K562 (cell line): Measurements from ENCODE around the gene SLC25A45. TPM values are rescaled to one million over a fixed set of nuclear protein-coding genes. Genes with fewer than 3 reads are reported as not detected.
A peak's percentile ranks its signal among the peaks of the same experiment; 100 is the strongest.

Experiments
- ARID1B ChIP-seq: fragments of 450-650 bp; IDR thresholded peaks from 2 replicates; pipeline ENCODE4 v1.6.1; 2016; ENCODE audit warnings: antibody characterized with exemption, mild to moderate bottlenecking, inconsistent platforms
- CHD1 ChIP-seq: fragments of 200-600 bp; sonication (generic); IDR thresholded peaks from one replicate; pipeline ENCODE4 v1.6.1; 2012; ENCODE audit warnings: mild to moderate bottlenecking, moderate library complexity, low read length, inconsistent platforms
- DDX20 ChIP-seq: fragments of 450-650 bp; IDR thresholded peaks from 2 replicates; pipeline ENCODE4 v1.6.1; 2016; ENCODE audit warnings: missing genetic modification characterization, low read depth, mild to moderate bottlenecking, missing compliant biosample characterization, moderate library complexity
- DEAF1 ChIP-seq: fragments of 450-650 bp; formaldehyde crosslinking; IDR thresholded peaks from 2 replicates; pipeline ENCODE4 v1.4.0; 2020; ENCODE audit warnings: mild to moderate bottlenecking, moderate library complexity
- ETV6 ChIP-seq, 3 experiments: fragments of 150-350 bp in 1 of 3; sonication (generic) in 1 of 3; formaldehyde crosslinking in 1 of 3; IDR thresholded peaks; 2 replicates each; pipeline versions ENCODE4 v1.6.1 to v1.8.0; 2014 to 2022; ENCODE audit warnings: borderline replicate concordance in 2 of 3, low read depth in 2 of 3, antibody characterized with exemption in 1 of 3, low read length in 1 of 3, mild to moderate bottlenecking in 1 of 3, missing genetic modification reagents in 1 of 3
- FOXJ3 ChIP-seq: sonication (generic); formaldehyde crosslinking; IDR thresholded peaks from 2 replicates; pipeline ENCODE4 v1.4.0; 2020; ENCODE audit warnings: mild to moderate bottlenecking, missing genetic modification reagents
- GTF2B ChIP-seq: IDR thresholded peaks from 2 replicates; pipeline ENCODE4 v1.6.1; 2011; ENCODE audit not compliant: insufficient read length; ENCODE audit errors: extremely low read depth
- HDAC2 ChIP-seq: fragments of 450-650 bp; IDR thresholded peaks from 2 replicates; pipeline ENCODE4 v1.6.1; 2016; ENCODE audit warnings: mild to moderate bottlenecking
- NFIX ChIP-seq: fragments of 250-450 bp; sonication (Bioruptor Pico); IDR thresholded peaks from 2 replicates; pipeline ENCODE4 v1.4.0; 2020; ENCODE audit warnings: low read depth, mild to moderate bottlenecking, moderate library complexity
- ZNF212 ChIP-seq: fragments of 450-650 bp; formaldehyde crosslinking; IDR thresholded peaks from 2 replicates; pipeline ENCODE4 v1.4.0; 2020; ENCODE audit warnings: mild to moderate bottlenecking
- ZNF347 ChIP-seq: fragments of 450-650 bp; formaldehyde crosslinking; IDR thresholded peaks from 2 replicates; pipeline ENCODE4 v1.4.0; 2020; ENCODE audit warnings: low read depth, mild to moderate bottlenecking, moderate library complexity
- ZNF699 ChIP-seq: fragments of 250-450 bp; sonication (Bioruptor Pico); IDR thresholded peaks from 2 replicates; pipeline ENCODE4 v1.8.0; 2021; ENCODE audit warnings: mild to moderate bottlenecking, moderate library complexity; ENCODE audit not compliant: insufficient replicate concordance
- polyA plus RNA-seq, 8 experiments: library from polyadenylated mRNA; depleted of rRNA in 4 of 8; stranded (reverse) in 5 of 8; unstranded in 3 of 8; fragments of >200 nt; fragmentation: Nextera tagmentation in 2 of 8; fragmentation: Illumina TruSeq in 1 of 8; extraction: Ambion mirVana in 2 of 8; extraction: Trizol in 1 of 8; gene quantifications; 2 replicates each; pipeline versions ENCODE4 v1.2.1 to v1.2.3, GENCODE V29; 2011 to 2014; ENCODE audit warnings: inconsistent platforms in 1 of 8, missing spikeins in 1 of 8
- total RNA-seq, 7 experiments: library from RNA; depleted of rRNA in 6 of 7; stranded (reverse); fragments of >200 nt in 6 of 7; fragmentation: Illumina TruSeq in 2 of 7; extraction: Trizol in 2 of 7; gene quantifications; 2 replicates each; pipeline versions ENCODE4 v1.2.1 to v1.2.3, GENCODE V29; 2011 to 2021; ENCODE audit warnings: low replicate concordance in 1 of 7
- TF ChIP-seq, protein P1 (sequence below): fragments of 250-450 bp; sonication (Bioruptor Pico); IDR thresholded peaks from 2 replicates; pipeline ENCODE4 v1.8.0; 2021; ENCODE audit warnings: moderate library complexity, mild to moderate bottlenecking, inconsistent platforms
- TF ChIP-seq, protein P2 (sequence below): sonication (generic); formaldehyde crosslinking; IDR thresholded peaks from 2 replicates; pipeline ENCODE4 v1.8.0; 2022; ENCODE audit warnings: missing genetic modification reagents, mild to moderate bottlenecking, borderline replicate concordance
- TF ChIP-seq, protein P3 (sequence below): fragments of 250-450 bp; sonication (Bioruptor Pico); IDR thresholded peaks from 2 replicates; pipeline ENCODE4 v1.5.0; 2021; ENCODE audit warnings: mild to moderate bottlenecking, moderate library complexity

Gene SLC25A45
- total and polyA plus RNA-seq, 9 of the 15 experiments (the other 6 are each of a cell fraction or from before 2014, with no cell fraction given): 0.15 to 2.3 (median 0.68) TPM

GRCh38 chr11:65386307-65387140 lies 4.1 kb upstream of the SLC25A45 start, which contains the start of gene FRMD8 (continued):
- TF ChIP-seq GTF2B (no peak), ETV6 (IDR thresholded peaks at IDR 0.05; ENCODE audit: borderline replicate concordance in 1 of 2, low read depth in 2 of 2, low read length in 1 of 2) (no peak; a peak in 1 of 4 replicates), ETV6 (CRISPR knock-in tag; IDR thresholded peaks at IDR 0.05; ENCODE audit: borderline replicate concordance) (no peak), ZNF347 (CRISPR knock-in tag) (no peak), ZNF699 (CRISPR knock-in tag) (no peak), NFIX (CRISPR knock-in tag) (no peak), DDX20 (no peak), HDAC2 (0 out of 2 replicates have a peak, but pooled peaks have one; percentile 66), FOXJ3 (CRISPR knock-in tag) (no peak), DEAF1 (no peak), CHD1 (peak; percentile 54), ZNF212 (CRISPR knock-in tag) (no peak), ARID1B (no peak; the same call in 1 of the 2 replicates)
- TF ChIP-seq, protein P1, sequence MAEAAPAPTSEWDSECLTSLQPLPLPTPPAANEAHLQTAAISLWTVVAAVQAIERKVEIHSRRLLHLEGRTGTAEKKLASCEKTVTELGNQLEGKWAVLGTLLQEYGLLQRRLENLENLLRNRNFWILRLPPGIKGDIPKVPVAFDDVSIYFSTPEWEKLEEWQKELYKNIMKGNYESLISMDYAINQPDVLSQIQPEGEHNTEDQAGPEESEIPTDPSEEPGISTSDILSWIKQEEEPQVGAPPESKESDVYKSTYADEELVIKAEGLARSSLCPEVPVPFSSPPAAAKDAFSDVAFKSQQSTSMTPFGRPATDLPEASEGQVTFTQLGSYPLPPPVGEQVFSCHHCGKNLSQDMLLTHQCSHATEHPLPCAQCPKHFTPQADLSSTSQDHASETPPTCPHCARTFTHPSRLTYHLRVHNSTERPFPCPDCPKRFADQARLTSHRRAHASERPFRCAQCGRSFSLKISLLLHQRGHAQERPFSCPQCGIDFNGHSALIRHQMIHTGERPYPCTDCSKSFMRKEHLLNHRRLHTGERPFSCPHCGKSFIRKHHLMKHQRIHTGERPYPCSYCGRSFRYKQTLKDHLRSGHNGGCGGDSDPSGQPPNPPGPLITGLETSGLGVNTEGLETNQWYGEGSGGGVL (CRISPR knock-in tag): no peak
- TF ChIP-seq, protein P2, sequence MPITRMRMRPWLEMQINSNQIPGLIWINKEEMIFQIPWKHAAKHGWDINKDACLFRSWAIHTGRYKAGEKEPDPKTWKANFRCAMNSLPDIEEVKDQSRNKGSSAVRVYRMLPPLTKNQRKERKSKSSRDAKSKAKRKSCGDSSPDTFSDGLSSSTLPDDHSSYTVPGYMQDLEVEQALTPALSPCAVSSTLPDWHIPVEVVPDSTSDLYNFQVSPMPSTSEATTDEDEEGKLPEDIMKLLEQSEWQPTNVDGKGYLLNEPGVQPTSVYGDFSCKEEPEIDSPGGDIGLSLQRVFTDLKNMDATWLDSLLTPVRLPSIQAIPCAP (CRISPR knock-in tag): no peak
- TF ChIP-seq, protein P3, sequence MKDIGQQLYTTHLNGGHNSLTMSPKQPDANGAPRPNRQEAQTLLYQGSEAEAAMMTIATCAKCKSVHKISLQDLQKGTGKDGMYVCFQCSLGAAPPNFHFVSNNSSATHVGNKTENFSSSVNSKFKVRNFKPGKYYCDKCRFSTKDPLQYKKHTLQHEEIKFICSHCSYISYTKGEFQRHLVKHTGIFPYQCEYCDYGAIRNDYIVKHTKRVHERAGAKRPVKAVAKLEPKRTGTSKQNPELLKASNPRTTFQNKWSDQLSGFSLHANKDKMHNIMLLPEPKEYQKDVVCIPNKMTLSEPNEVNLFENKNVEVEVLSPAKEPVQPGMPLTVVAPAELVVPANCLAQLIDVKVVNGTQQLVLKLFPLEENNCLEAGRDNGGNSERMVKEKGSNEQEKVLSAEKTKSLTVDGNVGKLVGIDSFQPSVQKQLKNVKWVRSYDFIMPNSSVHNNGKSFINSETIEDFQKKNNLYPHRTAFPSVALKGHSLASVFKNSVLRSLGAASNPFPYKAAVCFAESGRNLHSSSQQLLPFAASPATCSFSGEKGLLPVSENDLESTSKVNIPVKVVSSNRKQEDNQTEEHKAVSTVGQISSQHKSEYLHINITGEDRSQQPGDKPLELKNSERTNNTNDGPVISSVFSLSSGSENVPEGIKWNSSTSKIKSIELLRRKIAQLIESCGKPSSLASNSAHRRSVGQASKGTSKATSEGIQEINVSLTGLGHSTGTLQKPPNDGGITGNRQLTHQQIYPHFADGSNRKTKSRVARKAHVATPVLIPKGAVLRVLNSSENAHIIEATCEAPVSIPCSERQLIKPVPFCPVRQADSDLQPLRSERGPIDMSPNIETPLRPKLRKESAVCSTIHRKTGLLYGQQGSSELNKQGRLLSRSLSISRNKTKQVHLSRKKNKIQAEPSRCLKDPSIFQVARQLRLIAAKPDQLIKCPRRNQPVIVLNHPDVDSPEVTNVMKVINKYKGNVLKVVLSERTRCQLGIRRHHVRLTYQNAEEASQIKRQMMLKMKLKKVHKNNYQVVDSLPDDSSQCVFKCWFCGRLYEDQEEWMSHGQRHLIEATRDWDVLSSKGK: no peak
